ENCODE data around the gene SEC31B. TPM values are rescaled to one million over a fixed set of nuclear protein-coding genes. Genes with fewer than 3 reads are reported as not detected.
A peak's percentile ranks its signal among the peaks of the same experiment; 100 is the strongest.

SEC31B gene
- total RNA-seq, 4 donors from 2014 or later: 2.8 to 5.2 (median 4.1) TPM

- Histone ChIP-seq H3K9me3 (peaks cover 0 to 3% (median 0%) of the 10 kb centered on the region in 4 donors), H3K4me1 (peaks cover 9 to 15% (median 13%) of the 10 kb centered on the region in 4 donors), H3K4me3 (no peak overlapping the region), H3K27ac (replicated peaks in 1 of 4) (no peak overlapping the region), H3K27me3 (peaks cover 0 to 98% (median 53%) of the 10 kb centered on the region in 4 donors), H3K36me3 (no peaks in the 10 kb centered on the region)
- TF ChIP-seq POLR2A (IDR thresholded peaks at IDR 0.05; ENCODE audit: low read depth) (no peak), CTCF (IDR thresholded peaks at IDR 0.05) (no peak), EP300 (IDR thresholded peaks at IDR 0.05) (no peak), POLR2AphosphoS5 (IDR thresholded peaks at IDR 0.05) (no peak)
- DNase-seq (ENCODE audit: extremely low spot score): peak; percentile 89
- 57% methylated on average over 3 of the region's 3 CpGs for whole genome bisulfite sequencing
- intact Hi-C loops (cut with DNase I): no loop called here
Measured at GRCh38 chr10:100566561-100566960, 46.9 kb upstream of the SEC31B start.

- 73% methylated on average over 9 of the region's 9 CpGs for WGBS
- Histone ChIP-seq H3K9me3 (peaks cover 0 to 3% (median 0%) of the 10 kb centered on the region in 4 donors), H3K4me1 (peaks cover 9 to 15% (median 14%) of the 10 kb centered on the region in 4 donors), H3K27me3 (peaks cover 0 to 97% (median 51%) of the 10 kb centered on the region in 4 donors), H3K27ac (replicated peaks in 1 of 4) (no peak overlapping the region), H3K36me3 (peaks cover 0 to 1% (median 0%) of the 10 kb centered on the region in 4 donors), H3K4me3 (no peak overlapping the region)
- DNase-seq (ENCODE audit: extremely low spot score): no peak
- TF ChIP-seq EP300 (IDR thresholded peaks at IDR 0.05): no peak
- TF ChIP-seq POLR2AphosphoS5 (IDR thresholded peaks at IDR 0.05): no peak
- TF ChIP-seq CTCF (IDR thresholded peaks at IDR 0.05): no peak
- no peak for TF ChIP-seq POLR2A (IDR thresholded peaks at IDR 0.05; ENCODE audit: low read depth)
- intact Hi-C loops (cut with DNase I): no loop called here
Measured at GRCh38 chr10:100565206-100565985, 45.7 kb upstream of the SEC31B start.

- WGBS: 6% methylated on average over 2 of the region's 62 CpGs
- peaks cover 0 to 17% (median 7%) of the 10 kb centered on the region in 4 donors for H3K36me3 ChIP-seq
- peak overlapping the region; percentile 11 to 40 (median 30) for H3K4me3 ChIP-seq
- peaks cover 9 to 15% (median 14%) of the 10 kb centered on the region in 4 donors for H3K4me1 ChIP-seq
- DNase-seq (ENCODE audit: extremely low spot score): no peak
- intact Hi-C loops (cut with DNase I): no loop called here
- TF ChIP-seq POLR2AphosphoS5 (IDR thresholded peaks at IDR 0.05) (peak in 1 of 2 donors; percentile 27), EP300 (IDR thresholded peaks at IDR 0.05) (no peak), POLR2A (IDR thresholded peaks at IDR 0.05; ENCODE audit: low read depth) (no peak), CTCF (IDR thresholded peaks at IDR 0.05) (peak; percentile 54 to 66 (median 58))
- peaks cover 0 to 3% (median 0%) of the 10 kb centered on the region in 4 donors for H3K9me3 ChIP-seq
- no peak overlapping the region for H3K27ac ChIP-seq (replicated peaks in 1 of 4)
- peaks cover 0 to 66% (median 32%) of the 10 kb centered on the region in 4 donors for H3K27me3 ChIP-seq
Measured at GRCh38 chr10:100562008-100562672, 42.5 kb upstream of the SEC31B start.

GRCh38 chr10:100561005-100561404 is 41.3 kb upstream of the SEC31B start:
- 75% methylated on average over 2 of the region's 2 CpGs for WGBS
- DNase-seq (ENCODE audit: extremely low spot score): no peak
- peaks cover 0 to 55% (median 32%) of the 10 kb centered on the region in 4 donors for H3K27me3 ChIP-seq

More at GRCh38 chr10:100561005-100561404, 41.3 kb upstream of the SEC31B start:
- H3K4me1 ChIP-seq: peaks cover 9 to 15% (median 14%) of the 10 kb centered on the region in 4 donors
- no peak for TF ChIP-seq EP300 (IDR thresholded peaks at IDR 0.05)
- TF ChIP-seq POLR2AphosphoS5 (IDR thresholded peaks at IDR 0.05): no peak
- TF ChIP-seq CTCF (IDR thresholded peaks at IDR 0.05): no peak
- TF ChIP-seq POLR2A (IDR thresholded peaks at IDR 0.05; ENCODE audit: low read depth): no peak
- peaks cover 0 to 24% (median 8%) of the 10 kb centered on the region in 4 donors for H3K36me3 ChIP-seq
- intact Hi-C loops (cut with DNase I): no loop called here
- H3K4me3 ChIP-seq: no peak overlapping the region
- H3K27ac ChIP-seq (replicated peaks in 1 of 4): no peak overlapping the region
- H3K9me3 ChIP-seq: peaks cover 0 to 3% (median 0%) of the 10 kb centered on the region in 4 donors
